GM19455 (cell line): ENCODE data around the gene HDHD3.
"Not testable (repeated sequence)": the region's sequence is repeated elsewhere in the genome, so short reads cannot be mapped to it uniquely, and the experiment has no call there.

Source experiments
- ATAC-seq: cut with Tn5 transposase; IDR thresholded peaks from one replicate; pipeline ENCODE4 v1.9.1; 2021; ENCODE audit not compliant: unreplicated experiment

The HDHD3 gene

DNA sequence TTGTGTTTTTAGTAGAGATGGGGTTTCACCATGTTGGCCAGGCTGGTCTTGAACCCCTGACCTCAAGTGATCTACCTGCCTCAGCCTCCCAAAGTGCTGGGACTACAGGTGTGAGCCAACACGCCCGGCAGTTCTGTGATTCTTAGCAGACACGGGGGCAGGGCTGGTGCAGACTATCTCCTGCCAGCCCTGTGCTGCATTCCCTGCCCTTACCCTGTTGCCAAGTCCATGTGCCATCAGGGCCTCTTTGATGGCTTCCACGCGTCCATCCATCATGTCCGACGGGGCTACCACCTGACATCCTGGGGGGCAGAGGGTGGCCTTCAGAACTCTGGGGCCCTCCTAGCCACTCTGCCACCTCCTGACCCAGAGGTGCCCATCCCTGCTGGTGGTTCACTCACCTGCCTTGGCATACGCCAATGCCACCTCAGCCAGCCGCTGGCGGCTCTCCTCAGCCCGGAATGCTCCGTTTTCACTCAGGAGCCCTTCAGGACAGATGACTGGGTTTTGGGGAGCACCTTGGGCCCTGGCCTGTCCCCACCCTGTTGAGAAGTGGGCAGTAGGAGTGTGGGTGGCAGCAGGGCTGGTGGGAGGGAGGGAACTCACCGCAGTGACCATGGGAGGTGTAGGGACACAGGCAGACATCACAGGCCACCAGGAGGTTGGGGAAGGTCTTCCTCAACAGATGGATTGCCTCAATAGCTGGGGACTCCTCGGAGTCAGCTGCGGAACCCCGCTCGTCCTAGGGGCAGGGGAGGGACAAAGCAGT, 13.6 kb upstream of the HDHD3 start:
- ATAC-seq = no peak

DNA sequence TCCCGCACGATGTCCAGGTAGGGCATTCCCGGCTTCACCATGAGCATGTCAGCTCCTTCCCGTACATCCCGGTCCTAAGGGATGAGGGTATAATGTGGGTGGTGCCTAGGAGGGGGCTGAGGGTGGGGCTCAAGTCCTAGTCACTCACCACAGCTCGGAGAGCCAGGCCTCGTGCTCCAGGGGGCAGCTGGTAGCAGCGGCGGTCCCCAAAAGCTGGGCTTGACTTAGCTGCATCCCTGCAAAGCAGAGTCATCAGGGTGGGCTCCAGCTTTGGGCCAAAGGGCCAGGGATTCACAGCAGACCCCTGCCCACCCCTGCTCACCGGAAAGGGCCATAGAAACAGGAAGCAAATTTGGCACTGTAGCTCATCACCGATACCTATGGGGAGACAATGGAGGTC, 12.7 kb upstream of the HDHD3 start:
- ATAC-seq = no peak

DNA sequence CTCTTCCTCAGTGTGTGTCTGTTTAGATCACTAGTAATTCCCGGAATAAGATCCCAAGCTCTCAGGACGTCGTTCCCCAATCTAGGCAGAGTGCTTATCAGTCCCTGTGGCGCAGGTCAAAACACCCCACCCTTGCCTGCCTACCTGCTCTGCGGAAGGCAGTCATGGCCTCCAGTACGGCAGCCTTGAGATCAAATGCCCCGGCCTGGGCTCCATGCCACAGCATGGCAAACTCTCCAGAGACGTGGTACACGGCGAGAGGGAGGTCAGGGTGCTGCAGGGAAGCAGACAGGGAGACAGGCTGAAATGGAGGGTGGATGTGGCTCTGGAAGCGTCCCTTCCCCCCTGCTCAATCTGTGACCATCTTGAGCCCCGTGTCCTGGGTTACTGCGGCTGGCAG, 12.0 kb upstream of the HDHD3 start:
- ATAC-seq = no peak

DNA sequence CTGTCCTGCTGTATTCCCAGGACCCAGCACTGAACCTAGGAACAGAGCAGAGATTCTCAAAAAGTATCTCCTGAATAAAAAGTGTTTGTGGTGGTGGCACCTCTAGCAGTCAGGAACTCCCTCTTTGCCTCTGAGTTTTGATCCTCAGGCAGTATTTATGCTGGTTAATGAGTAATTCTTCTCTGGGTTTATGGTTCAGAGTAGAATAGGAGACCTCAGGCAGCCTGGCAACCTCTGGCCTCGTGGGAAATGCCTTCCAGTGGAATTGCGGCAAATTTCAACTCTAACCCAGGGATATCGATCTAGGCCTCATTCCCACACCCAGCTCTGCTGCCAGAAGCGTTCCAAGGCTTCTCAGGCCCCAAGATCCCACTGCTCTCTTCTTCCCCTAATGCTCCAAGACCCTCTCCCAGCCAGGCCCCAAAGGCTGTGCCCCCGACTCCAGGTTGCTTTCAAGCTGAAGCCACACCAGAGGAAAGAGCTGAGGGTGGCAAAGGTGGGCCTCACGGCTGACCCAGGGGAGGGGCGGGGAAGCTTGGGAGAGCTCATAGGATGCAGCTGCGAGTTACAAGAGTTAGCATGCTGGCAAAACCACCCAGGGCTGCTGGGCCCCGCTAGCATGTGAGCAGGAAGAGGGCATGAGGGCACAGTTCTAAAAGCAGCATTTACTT, 10.9 kb upstream of the HDHD3 start:
- ATAC-seq = no peak

DNA sequence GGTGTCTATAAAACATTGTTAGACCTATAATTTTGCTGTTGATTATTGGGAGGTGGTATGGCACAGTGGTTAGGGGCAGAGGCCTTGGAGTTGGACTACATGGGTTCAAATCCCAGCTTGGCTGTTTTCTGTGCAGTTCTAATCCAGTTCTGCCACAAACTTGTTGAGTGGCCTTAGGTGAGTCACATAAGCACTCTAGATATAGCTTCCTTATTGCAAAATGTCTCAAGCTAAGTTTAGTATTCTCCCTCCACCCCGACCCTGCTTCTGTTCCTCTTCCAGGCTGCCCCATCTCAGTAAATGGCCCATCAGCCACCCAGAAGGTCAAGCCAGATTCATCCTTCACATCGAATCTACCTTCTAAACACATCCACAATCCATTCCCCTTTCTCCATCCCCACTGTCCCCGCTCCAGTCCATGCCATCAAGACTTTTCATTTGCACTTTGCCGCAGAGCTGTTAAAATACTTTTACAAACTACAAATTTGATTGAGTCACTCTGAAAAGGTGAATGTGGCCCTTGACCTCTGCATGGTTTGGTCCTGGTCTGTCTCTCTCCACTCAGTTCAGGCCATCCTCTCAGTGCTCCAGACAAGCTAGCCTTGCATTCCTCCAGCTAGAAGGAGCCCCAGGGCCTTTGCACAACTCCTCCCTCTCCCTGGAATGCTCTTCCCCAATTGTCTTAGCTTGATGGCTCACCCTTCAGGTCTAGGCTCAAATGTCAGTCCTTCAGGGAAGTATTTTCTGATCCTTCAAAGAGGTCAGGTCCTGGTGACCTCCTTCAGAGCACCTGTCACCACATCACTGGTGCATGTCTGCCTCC, 10.0 kb upstream of the HDHD3 start:
- no peak for ATAC-seq

DNA sequence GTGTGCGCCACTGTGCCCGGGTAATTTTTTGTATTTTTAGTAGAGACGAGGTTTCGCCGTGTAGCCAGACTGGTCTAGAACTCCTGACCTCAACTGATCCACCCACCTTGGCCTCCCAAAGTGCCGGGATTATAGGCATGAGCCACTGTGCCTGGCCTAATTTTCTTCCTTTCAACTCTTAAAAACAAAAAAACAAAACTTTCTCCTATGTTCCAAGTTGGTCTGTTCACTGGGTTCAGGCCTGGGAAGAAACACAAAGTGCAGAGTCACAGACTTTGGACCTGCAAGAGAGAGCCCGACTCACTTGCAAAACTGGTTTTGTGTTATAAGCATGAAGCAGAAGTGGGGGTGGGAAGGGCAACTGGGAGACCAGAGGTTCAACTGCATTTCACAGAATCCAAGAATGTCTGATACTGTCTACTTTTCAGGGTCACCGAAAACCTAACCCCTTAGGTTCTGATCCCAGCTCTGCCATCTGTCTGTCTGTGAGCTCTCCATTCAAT, 5.2 kb upstream of the HDHD3 start:
- no peak for ATAC-seq

DNA sequence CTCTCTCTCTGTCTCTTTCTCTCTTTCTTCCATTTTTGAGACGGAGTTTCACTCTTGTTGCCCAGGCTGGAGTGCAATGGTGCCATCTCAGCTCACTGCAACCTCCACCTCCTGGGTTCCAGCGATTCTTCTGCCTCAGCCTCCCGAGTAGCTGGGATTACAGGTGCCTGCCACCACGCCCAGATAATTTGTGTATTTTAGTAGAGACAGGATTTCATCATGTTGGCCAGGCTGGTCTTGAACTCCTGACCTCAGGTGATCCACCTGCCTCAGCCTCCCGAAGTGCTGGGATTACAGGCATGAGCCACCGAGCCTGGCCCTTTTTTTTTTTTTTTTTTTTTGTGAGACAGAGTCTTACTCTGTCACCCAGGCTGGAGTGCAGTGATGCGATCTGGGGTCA, 4.7 kb upstream of the HDHD3 start:
- not testable (repeated sequence) for ATAC-seq

DNA sequence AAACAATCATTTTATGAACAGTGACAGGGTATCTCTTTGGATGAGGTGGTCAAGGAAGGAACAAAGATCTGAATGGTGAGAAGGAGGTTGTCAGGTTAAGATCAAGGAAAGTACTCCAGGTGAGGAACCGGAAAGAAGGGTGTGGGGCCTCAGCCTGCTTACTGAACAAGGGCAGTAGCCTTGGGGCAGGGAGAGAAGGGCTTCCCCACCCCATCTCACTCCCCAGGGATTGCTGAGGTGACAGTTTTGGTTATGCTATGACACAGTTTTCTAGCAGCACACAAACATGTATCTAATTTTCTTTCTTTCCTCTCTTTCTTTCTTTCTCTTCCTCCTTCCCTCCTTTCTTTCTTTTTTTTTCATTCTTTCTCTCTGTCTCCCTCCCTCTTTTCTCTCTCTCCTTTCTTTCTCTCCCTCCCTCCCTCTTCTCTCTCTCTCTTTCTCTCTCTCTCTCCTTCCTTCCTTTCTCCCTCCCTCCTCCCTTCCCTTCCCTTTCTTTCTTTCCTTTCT, 4.1 kb upstream of the HDHD3 start:
- ATAC-seq = no peak

DNA sequence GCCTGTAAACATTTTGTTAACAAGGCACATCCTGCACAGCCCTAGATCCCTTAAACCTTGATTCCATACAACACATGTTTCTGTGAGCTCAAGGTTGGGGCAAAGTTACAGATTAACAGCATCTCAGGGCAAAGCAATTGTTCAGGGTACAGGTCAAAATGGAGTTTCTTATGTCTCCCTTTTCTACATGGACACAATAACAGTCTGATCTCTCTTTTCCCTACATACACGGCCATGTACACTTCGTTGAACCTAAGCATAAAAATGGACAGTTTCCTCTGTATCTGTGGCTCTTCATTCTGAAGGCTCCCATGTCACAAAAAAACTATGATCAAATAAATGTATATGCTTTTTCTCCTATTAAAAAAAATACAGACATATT, 3.0 kb upstream of the HDHD3 start:
- ATAC-seq = not testable (repeated sequence)

DNA sequence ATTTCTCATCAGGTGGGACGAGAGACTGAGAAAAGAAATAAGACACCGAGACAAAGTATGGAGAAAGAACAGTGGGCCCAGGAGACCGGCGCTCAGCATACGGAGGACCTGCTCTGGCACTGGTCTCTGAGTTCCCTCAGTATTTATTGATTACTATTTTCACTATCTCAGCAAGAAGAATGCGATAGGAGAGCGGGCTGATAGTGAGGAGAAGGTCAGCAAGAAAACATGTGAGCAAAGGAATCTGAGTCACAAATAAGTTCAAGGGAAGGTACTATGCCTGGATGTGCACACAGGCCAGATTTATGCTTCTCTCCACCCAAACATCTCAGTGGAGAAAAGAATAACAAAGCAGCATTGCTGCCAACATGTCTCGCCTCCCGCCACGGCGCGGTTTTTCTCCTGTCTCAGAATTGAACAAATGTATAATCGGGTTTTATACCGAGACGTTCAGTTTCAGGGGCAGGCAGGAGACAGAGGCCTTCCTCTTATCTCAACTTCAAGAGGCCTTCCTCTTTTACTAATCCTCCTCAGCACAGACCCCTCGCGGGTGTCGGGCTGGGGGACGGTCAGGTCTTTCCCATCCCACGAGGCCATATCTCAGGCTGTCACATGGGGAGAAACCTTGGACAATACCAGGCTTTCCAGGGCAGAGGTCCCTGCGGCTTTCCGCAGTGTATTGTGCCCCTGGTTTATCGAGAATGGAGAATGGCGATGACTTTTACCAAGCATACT, 2.5 kb upstream of the HDHD3 start:
- not testable (repeated sequence) for ATAC-seq

DNA sequence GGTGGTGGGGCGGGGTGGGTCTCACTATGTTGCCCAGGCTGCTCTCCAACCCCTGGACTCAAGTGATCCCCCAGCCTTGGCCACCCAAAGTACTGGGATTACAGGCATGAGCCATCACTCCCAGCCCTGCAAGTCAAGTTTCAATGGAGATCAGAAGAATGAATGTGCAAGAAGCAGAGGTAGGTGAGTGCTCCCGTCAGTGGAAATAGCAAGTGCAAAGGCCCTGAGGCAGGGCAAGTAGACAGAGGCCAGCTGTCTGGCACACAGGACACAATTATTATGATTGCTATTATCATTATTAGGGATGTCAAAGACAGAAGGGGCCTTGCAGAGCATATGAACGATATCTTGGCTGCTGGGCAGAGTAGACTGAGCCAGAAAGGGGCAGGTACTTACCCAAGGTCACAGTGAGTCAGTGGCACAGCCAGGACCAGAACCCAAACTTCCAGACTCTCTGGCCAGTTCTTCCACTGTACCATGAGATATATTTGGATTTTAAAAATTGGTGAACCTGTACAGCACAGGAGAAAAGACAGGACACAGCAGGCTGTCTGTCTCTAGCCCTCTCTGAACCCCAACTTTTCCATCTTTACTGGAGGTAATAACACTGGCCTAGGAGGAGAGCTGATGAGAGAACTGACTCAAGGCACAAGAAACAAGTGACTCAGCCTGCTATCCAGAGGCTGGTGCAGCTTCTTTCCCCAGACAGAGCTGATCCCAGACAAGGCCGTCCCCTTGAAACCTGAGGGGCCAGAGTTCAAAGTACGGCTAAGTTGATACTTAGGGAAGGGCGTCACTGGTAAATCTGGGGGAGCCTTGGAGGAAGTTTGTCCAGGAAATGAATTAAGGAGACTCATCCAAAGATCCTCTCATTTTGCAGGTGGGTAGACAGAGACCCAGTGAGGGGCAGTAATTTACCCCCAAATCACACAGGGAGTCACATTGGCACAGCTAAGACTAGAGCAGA, 1.4 kb downstream of the HDHD3 start:
- no peak for ATAC-seq

DNA sequence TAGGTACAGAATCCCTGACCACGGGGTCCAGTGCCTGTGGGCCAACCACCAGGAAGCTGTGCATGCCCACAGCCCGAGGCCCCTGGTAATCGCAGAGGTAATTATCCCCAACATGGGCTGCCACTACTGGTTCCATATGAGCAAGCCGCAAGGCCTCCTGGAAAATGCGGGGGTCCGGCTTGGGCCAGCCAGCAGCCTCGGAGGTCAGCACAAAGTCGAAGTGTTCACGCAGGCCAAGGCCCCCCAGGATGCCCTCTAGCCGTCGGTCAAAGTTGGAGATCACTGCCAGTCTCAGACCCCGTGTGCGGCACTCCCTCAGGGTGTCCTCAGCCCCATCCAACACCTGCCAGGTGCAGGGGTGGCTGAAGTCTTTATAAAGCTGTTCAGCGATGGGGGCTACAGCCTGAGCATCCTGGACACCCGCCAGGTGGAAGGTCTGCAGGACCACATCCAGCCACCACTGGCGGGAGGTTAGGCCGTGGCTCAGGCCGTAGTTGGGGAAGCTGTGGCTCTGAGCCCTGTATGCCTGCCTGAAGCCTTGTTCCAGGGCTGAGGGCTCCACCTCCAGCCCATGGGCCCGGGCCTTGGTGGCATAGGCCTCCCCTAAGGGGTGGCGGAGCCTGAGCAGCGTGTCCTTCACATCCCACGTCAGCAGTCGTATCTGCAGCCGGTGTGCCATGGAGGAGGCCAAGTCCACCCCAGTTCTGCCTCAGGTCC, 3.0 kb downstream of the HDHD3 start:
- ATAC-seq = no peak

DNA sequence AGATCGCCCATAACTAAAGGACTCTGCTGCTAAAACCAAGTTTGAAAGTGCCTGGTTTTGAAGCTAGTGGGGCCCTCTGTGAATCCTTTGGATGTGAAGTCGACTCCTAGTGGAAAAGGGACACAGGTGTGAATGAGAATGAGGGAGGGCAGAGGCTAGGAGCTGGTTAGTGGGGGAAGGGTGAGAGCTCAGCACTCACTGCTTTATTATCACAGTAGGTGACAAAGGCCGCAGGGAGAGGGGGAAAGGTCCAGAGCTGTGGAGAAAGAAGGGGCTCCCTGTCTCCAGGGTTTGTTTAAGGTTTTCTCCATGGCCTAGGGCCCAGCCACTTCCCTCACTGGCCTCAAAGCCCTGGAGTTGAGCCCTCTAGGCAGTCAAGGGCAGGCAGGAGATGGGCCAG, 3.5 kb downstream of the HDHD3 start:
- no peak for ATAC-seq

DNA sequence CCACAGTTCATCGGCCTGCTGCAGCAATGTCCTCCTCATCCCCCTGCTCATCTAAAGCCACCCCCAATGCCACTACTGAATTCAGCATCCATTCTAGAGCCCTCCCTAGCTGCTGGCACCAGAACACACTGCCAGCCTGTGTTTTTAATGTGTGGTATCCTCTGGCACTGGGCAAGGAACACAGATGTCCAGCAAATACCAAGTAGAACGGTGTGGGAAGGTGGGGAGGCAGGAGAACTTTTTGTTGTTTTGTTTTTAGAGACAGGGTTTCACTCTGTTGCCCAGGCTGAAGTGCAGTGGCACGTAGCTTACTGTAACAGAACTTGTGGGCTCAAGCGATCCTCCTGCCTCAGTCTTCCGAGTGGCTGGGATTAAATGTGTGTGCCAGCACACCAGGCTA, 4.7 kb downstream of the HDHD3 start:
- ATAC-seq = no peak

DNA sequence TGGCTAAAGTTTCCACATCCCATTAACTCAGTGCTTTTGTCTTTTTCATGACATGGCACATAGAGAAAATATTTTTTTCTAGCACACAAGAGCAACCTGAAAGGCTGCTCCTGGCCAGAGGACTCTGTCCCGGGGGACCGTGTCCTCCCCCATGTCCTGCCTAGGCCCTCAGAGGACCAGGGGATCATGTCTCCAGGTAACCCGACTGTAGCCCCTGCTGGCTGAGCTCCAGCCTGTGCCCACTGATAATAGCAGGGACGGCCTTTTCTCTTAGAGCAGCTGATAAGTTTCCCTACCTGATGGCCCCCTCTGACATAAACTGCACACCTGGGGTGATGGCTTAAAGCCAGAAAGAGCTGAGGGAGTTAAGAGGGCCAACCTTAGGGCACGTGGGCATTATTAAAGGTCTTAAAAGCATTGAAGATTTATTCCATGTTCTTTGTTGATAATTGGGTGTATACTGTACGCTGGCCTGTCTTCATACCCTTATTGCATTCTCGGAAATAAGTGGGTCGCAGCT, 5.9 kb downstream of the HDHD3 start:
- ATAC-seq = no peak

DNA sequence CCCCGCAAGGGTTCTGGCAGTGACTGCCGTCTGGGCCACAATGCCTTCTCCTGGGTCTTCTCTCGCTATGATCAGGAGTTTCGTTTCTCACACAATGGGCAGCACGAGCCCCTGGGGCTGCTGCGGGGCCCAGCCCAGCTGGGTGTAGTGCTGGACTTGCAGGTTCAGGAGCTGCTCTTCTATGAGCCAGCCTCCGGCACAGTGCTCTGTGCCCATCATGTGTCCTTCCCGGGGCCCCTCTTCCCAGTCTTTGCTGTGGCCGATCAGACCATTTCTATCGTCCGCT, 7.0 kb downstream of the HDHD3 start:
- ATAC-seq = no peak

DNA sequence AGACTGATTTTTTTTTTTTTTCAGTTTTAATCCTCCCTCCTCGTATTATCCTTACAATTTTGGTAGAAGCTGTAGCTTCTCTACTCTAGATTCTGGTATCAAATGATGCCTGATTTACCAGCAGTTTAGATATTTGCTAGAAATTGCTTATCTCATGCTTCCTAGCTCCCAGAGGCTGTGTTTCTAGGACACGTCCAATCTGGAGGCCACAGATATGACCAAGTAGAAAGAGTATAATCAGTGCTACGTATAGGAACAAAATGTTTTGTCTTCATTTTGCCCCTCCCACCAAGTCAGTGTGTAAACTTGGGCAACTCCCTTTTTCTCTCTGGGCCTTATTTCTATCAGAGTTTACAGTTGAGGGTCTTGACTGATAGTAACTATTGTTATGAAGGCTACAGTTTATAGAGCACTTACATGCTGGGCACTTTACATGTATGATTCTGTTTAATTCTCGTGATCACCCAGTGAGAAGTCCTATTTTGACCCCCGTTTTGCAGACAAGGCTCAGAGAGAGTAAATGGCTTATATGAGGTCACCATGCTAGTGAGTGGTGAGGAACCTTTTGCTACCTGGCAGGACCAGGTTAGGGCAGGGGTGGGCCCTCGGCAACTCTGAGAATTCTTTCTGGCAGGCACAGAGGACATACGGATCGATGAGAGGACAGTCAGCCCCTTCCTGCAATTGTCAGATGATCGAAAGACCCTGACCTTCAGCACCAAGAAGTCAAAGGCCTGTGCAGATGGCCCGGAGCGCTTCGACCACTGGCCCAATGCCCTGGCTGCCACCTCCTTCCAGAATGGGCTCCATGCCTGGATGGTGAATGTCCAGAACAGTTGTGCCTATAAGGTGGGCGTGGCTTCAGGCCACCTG, 7.6 kb downstream of the HDHD3 start:
- no peak for ATAC-seq

DNA sequence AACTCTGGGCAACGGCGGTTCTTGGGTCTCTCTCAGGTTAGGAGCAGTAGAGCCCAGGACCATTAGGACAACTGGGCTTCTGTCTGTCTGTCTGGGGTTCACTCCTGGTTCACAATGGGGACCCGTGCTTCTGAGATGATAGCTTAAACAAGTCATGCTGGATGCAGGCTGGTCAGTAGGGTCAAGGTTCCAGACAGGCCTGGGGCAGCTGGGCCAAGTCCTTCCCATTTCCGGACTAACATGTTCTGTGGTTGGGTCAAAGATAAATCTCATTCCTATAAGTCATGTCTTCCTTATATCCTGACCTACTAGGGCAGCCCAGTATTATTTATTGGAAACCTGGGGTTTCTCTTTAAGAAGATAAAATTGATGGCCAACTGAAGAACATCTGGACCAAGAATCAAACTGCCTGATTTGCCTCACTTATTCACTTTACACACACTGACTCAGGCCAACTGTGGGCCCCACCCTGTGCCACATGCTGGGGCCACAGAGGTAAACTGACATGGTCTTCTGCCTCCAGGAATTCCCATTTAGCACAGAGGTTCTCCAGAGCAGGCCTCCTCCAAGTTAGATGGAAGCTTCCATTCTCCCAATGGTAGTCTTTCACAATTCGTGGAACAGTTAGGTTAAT, 8.3 kb downstream of the HDHD3 start:
- ATAC-seq = no peak
